Retinal pigment epithelial cell (primary cell): ENCODE measurements around the gene MAPK1.
"Not testable (repeated sequence)": the region's sequence is repeated elsewhere in the genome, so short reads cannot be mapped to it uniquely, and the experiment has no call there.

Experiments
- DNase-seq: peaks from one replicate; pipeline ENCODE4 v3.0.0-alpha.2; 2010; ENCODE audit warnings: low read depth
- H3K4me3 ChIP-seq: 2 replicates; pipeline ENCODE4 v1.5.1; 2011; ENCODE audit warnings: mild to moderate bottlenecking, low read length, control low read depth, moderate library complexity
- TF ChIP-seq, protein P1 (sequence below): conservative IDR thresholded peaks from 2 replicates; pipeline ENCODE4 v1.5.1; 2011; ENCODE audit warnings: low read depth, low read length, control low read depth, inconsistent platforms

The MAPK1 gene

DNA sequence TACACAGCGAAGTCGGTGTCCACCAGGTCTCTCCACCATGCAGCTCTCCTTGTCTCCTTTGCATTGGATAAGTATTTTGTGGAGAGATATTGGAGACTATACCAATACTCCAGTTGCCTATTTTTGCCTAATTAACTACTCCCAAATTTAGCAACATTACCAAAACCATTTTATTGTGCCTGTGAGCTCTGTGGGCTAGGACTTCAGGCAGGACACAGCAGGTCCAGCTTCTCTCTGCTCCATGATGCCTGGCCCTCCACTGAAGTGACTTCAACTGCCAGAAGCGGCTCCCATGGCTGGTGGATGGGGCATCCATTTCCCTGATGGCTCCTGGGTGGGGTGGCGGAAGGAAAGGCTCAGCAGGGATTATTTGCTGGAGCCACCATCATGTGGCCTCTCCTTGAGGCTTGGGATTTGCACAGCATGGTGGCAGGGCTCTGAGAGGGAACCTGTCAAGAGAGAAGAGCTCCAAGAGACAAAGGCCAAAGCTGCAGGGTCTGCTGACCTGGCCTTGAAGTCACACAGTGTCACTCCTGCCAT is 36.9 kb upstream of the MAPK1 start:
- H3K4me3 ChIP-seq: no peak overlapping the region
- DNase-seq: no peak
- TF ChIP-seq, protein P1, sequence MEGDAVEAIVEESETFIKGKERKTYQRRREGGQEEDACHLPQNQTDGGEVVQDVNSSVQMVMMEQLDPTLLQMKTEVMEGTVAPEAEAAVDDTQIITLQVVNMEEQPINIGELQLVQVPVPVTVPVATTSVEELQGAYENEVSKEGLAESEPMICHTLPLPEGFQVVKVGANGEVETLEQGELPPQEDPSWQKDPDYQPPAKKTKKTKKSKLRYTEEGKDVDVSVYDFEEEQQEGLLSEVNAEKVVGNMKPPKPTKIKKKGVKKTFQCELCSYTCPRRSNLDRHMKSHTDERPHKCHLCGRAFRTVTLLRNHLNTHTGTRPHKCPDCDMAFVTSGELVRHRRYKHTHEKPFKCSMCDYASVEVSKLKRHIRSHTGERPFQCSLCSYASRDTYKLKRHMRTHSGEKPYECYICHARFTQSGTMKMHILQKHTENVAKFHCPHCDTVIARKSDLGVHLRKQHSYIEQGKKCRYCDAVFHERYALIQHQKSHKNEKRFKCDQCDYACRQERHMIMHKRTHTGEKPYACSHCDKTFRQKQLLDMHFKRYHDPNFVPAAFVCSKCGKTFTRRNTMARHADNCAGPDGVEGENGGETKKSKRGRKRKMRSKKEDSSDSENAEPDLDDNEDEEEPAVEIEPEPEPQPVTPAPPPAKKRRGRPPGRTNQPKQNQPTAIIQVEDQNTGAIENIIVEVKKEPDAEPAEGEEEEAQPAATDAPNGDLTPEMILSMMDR: no peak

DNA sequence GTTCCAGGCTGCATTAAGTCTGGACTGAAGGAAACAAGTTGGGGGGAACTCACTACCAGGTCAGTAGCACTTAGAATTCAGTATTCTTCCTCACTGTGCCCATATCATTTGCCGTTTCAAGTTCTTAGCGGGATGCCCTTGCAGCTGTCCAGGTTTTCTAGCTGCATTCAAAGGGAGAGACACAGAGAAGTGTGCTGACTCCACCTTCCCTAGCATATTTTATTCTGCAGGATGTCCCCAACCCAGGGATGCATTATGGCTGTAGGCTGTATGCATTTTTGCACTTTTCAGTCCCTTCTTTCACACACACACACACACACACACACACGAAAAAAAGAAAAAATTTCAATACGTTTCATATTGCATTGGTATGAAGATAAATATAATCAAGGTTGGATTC is 35.8 kb upstream of the MAPK1 start:
- TF ChIP-seq, protein P1: no peak
- no peak overlapping the region for H3K4me3 ChIP-seq
- no peak for DNase-seq

DNA sequence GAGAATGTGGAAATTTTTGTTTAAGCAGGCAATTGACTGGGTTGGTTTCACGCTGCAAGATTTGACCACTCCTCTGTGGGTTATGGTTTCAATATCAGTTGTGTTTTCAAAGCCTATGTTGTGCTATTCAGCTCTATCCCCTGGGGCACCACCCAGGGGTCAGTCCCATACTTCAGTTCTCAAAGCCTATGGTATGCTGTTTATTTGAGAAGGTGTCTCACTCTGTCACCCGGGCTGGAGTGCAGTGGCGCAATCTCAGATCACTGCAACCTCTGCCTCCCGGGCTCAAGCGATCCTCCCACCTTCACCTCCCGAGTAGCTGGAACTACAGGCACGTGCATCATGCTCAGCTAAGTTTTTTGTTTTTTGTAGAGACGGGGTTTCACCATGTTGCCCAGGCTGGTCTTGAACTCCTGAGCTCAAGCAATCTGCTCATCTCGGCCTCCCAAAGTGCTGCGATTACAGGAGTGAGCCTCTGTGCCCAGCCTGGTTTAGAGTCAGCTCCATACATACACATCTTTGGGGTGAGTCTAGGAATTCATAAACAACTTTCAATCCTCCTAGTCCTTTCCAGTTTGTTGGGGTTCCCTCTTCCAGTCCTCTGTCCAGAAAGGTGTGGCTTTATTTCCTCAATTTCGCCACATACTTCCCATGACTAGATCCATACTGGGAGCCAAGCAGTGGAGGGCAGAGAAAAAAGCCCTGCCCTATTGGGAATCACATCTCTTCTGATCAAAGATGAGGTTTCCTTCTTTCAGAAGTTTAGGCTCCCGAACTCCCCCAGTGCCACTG is 35.0 kb upstream of the MAPK1 start:
- TF ChIP-seq, protein P1: no peak
- no peak for DNase-seq
- H3K4me3 ChIP-seq: no peak overlapping the region

DNA sequence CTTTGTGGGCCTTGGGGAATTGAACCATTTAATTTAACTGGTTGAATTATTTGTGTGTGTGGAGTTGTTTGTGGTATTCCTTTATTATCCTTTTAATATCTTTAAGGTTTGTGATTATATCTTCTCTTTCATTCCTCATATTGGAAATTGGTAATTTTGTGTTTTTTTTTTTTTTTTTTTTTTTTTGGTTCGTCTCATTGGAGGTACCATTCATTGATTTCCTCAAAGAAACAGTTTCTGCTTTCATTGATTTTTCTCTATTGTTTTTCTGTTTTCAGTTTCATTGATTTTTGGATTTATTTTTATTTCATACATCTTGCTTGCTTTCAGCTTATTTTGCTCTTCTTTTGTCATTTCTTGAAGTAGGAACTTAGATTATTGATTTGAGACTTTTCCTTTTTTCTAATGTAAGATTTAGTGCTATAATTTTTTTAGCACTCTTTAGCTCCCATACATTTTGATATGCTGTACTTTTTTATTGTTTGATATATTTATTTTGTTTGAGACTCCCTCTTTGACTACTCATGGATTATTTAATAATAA is 31.0 kb upstream of the MAPK1 start:
- DNase-seq: no peak
- TF ChIP-seq, protein P1: no peak
- no peak overlapping the region for H3K4me3 ChIP-seq

DNA sequence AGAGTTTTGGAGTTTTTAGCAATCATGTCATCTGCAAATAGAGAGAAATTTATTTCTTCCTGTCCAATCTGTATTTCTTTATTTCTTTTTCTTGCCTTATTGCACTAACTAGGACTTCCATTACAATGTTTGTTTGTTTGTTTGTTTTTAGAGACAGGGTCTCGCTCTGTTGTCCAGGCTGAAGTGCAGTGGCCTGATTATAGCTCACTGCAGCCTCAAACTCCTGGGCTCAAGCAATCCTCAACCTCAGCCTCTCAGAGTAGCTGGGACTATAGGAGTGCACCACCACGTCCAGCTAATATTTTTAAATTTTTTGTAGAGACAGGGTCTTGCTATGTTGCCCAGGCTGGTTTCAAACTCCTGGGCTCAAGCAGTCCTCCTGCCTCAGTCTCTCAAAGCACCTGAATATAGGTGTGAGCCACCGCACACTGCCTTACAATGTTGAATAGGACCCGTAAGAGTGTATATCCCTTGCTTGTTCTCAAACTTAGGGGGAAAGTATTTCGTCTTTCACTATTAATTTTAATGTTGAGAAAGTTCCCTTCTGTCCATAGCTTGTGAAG is 29.6 kb upstream of the MAPK1 start:
- no peak overlapping the region for H3K4me3 ChIP-seq
- TF ChIP-seq, protein P1: no peak
- DNase-seq: no peak

DNA sequence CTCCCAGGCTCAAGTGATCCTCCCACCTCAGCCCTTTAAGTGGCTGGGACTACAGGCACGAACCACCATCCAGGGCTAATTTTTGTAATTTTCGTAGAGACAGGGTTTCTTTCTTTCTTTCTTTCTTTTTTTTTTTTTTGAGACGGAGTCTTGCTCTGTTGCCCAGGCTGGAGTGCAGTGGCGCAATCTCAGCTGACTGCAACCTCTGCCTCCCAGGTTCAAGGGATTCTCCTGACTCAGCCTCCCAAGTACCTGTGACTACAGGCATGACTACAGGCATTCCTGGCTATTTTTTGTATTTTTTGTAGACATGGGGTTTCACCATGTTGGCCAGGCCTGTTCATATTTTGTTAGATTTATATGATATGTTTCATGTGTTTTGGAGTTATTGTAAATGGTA is 28.8 kb upstream of the MAPK1 start:
- H3K4me3 ChIP-seq, DNase-seq: not testable (repeated sequence)

DNA sequence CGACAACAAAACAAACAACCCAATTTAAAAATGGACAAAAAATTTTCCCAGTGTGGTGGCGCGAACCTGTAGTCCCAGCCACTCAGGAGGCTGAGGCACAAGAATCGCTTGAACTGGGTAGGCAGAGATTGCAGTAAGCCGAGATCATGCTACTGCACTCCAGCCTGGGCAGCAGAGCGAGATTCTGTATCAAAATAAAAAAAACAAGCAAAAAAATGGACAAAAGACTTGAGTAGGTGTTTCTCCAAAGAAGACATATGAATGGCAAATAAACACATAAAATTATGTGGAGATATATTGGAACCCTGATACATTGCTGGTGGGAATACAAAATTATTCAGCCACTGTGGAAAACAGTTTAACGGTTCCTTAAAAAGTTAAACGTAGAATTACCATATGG is 27.4 kb upstream of the MAPK1 start:
- TF ChIP-seq, protein P1: no peak
- no peak for DNase-seq
- H3K4me3 ChIP-seq: no peak overlapping the region
